ENCODE measurements around the gene IRF4. TPM values are rescaled to one million over a fixed set of nuclear protein-coding genes. Genes with fewer than 3 reads are reported as not detected.

The IRF4 gene
- polyA plus RNA-seq, 1 experiment: not detected

- ChIA-PET CTCF (interaction anchor here (1.3 kb wide), 1 partner anchor 9 kb away, joined by 5 read pairs; no protein-coding TSS in a partner anchor), POLR2A (no interaction called here)
- Histone ChIP-seq H3K27me3 (ENCODE audit: control insufficient read depth, insufficient read depth, low read length) (peaks cover 37% of the 10 kb centered on the region), H3K4me3 (ENCODE audit: low read depth, low read length) (no peak overlapping the region), H3K27ac (ENCODE audit: low read depth, low read length) (no peak overlapping the region), H3K9me3 (ENCODE audit: control insufficient read depth, insufficient read depth, low read length) (no peaks in the 10 kb centered on the region)
- no peak for DNase-seq (ENCODE audit: low read depth, low spot score)
- TF ChIP-seq CTCF (IDR thresholded peaks at IDR 0.05; ENCODE audit: low read depth, low read length): no peak
Observed at GRCh38 chr6:399785-400534, 8.4 kb downstream of the IRF4 start.

GRCh38 chr6:400815-401214 is 9.3 kb downstream of the IRF4 start:
- no peak overlapping the region for H3K27ac ChIP-seq (ENCODE audit: low read depth, low read length)
- peaks cover 29% of the 10 kb centered on the region for H3K27me3 ChIP-seq (ENCODE audit: control insufficient read depth, insufficient read depth, low read length)
- H3K4me3 ChIP-seq (ENCODE audit: low read depth, low read length): no peak overlapping the region
- DNase-seq (ENCODE audit: low read depth, low spot score): no peak
- POLR2A ChIA-PET: no interaction called here
- no peak for TF ChIP-seq CTCF (IDR thresholded peaks at IDR 0.05; ENCODE audit: low read depth, low read length)
- CTCF ChIA-PET: no interaction called here
- no peaks in the 10 kb centered on the region for H3K9me3 ChIP-seq (ENCODE audit: control insufficient read depth, insufficient read depth, low read length)

- CTCF ChIA-PET: no interaction called here
- TF ChIP-seq CTCF (IDR thresholded peaks at IDR 0.05; ENCODE audit: low read depth, low read length): no peak
- Histone ChIP-seq H3K4me3 (ENCODE audit: low read depth, low read length) (no peak overlapping the region), H3K27me3 (ENCODE audit: control insufficient read depth, insufficient read depth, low read length) (peaks cover 24% of the 10 kb centered on the region), H3K9me3 (ENCODE audit: control insufficient read depth, insufficient read depth, low read length) (no peaks in the 10 kb centered on the region), H3K27ac (ENCODE audit: low read depth, low read length) (no peak overlapping the region)
- POLR2A ChIA-PET: no interaction called here
- DNase-seq (ENCODE audit: low read depth, low spot score): no peak
Observed at GRCh38 chr6:401239-401993, 9.9 kb downstream of the IRF4 start.

GRCh38 chr6:401994-402640 is 10.6 kb downstream of the IRF4 start:
- no peak overlapping the region for H3K4me3 ChIP-seq (ENCODE audit: low read depth, low read length)
- H3K27me3 ChIP-seq (ENCODE audit: control insufficient read depth, insufficient read depth, low read length): peaks cover 22% of the 10 kb centered on the region
- DNase-seq (ENCODE audit: low read depth, low spot score): no peak
- ChIA-PET CTCF (no interaction called here), POLR2A (no interaction called here)
- H3K27ac ChIP-seq (ENCODE audit: low read depth, low read length): no peak overlapping the region
- H3K9me3 ChIP-seq (ENCODE audit: control insufficient read depth, insufficient read depth, low read length): no peaks in the 10 kb centered on the region
- no peak for TF ChIP-seq CTCF (IDR thresholded peaks at IDR 0.05; ENCODE audit: low read depth, low read length)
